CD14-positive monocyte (primary cell): ENCODE results near the gene RING1. TPM values are rescaled to one million over a fixed set of nuclear protein-coding genes. Genes with fewer than 3 reads are reported as not detected.

Source experiments
- DNase-seq, 3 donors: peaks; one replicate each; pipeline ENCODE4 v3.0.0-alpha.2; 2011 to 2022
- H2AFZ ChIP-seq: 2 replicates; pipeline ENCODE4 v1.6.0; 2012; ENCODE audit warnings: mild to moderate bottlenecking, low read depth, low read length, inconsistent platforms; ENCODE audit not compliant: insufficient read depth, poor library complexity, severe bottlenecking
- H3K27ac ChIP-seq, 2 donors: 1 replicate in 1 of 2; 2 replicates in 1 of 2; pipeline ENCODE4 v1.5.1; 2012 to 2013; ENCODE audit warnings: low read length in 2 of 2, control low read depth in 1 of 2, inconsistent platforms in 1 of 2, low read depth in 1 of 2, mild to moderate bottlenecking in 1 of 2
- H3K27me3 ChIP-seq, 2 donors: one replicate each; pipeline versions ENCODE4 v1.6.0 to v1.6.1; 2011 to 2013; ENCODE audit warnings: low read length in 2 of 2; ENCODE audit not compliant: control insufficient read depth in 2 of 2, insufficient read depth in 2 of 2
- H3K36me3 ChIP-seq, 2 donors: replicated peaks in 1 of 2; 1 replicate in 1 of 2; 2 replicates in 1 of 2; pipeline versions ENCODE4 v1.5.1 to v1.6.1; 2012 to 2013; ENCODE audit warnings: low read length in 2 of 2, control low read depth in 1 of 2, inconsistent platforms in 1 of 2, mild to moderate bottlenecking in 1 of 2; ENCODE audit not compliant: insufficient read depth in 2 of 2, control insufficient read depth in 1 of 2
- H3K4me1 ChIP-seq, 2 donors: 1 replicate in 1 of 2; 2 replicates in 1 of 2; pipeline versions ENCODE4 v1.5.1 to v1.6.1; 2012 to 2013; ENCODE audit warnings: low read length in 2 of 2, control low read depth in 1 of 2, inconsistent platforms in 1 of 2, mild to moderate bottlenecking in 1 of 2, moderate library complexity in 1 of 2; ENCODE audit not compliant: insufficient read depth in 2 of 2, control insufficient read depth in 1 of 2
- H3K4me2 ChIP-seq: replicated peaks from 2 replicates; pipeline ENCODE3; 2012; ENCODE audit warnings: low read length, moderate library complexity, mild to moderate bottlenecking; ENCODE audit not compliant: poor library complexity, severe bottlenecking; ENCODE audit errors: extremely low read depth
- H3K4me3 ChIP-seq, 3 experiments: fragments of 200-600 bp in 1 of 3; sonication (generic) in 1 of 3; replicated peaks in 1 of 3; 1 replicate in 2 of 3; 2 replicates in 1 of 3; pipeline ENCODE4 v1.5.1; 2011 to 2013; ENCODE audit warnings: low read length in 3 of 3, mild to moderate bottlenecking in 3 of 3, control low read depth in 2 of 3, low read depth in 2 of 3, inconsistent platforms in 1 of 3, moderate library complexity in 1 of 3
- H3K79me2 ChIP-seq: 2 replicates; pipeline ENCODE4 v1.6.0; 2012; ENCODE audit warnings: mild to moderate bottlenecking, control low read depth, inconsistent platforms, low read length, moderate library complexity; ENCODE audit not compliant: insufficient read depth
- H3K9ac ChIP-seq: 2 replicates; pipeline ENCODE4 v1.6.0; 2017; ENCODE audit warnings: low read length, mild to moderate bottlenecking; ENCODE audit not compliant: insufficient read depth, poor library complexity, severe bottlenecking
- H3K9me3 ChIP-seq, 2 donors: replicated peaks in 1 of 2; 1 replicate in 1 of 2; 2 replicates in 1 of 2; pipeline versions ENCODE4 v1.5.1 to v1.6.1; 2012 to 2013; ENCODE audit warnings: low read length in 2 of 2, control low read depth in 1 of 2; ENCODE audit not compliant: control insufficient read depth in 1 of 2, insufficient read depth in 1 of 2
- H4K20me1 ChIP-seq: 2 replicates; pipeline ENCODE4 v1.6.0; 2012; ENCODE audit warnings: mild to moderate bottlenecking, low read length, control low read depth, moderate library complexity; ENCODE audit not compliant: insufficient read depth
- H3K27ac Mint-ChIP-seq, 7 donors: one replicate each; pipeline ENCODE4 v1.8.0; 2020; ENCODE audit warnings: mild to moderate bottlenecking in 7 of 7, mixed read lengths in 7 of 7, moderate library complexity in 6 of 7, inconsistent platforms in 2 of 7
- H3K27me3 Mint-ChIP-seq, 3 donors: one replicate each; pipeline ENCODE4 v1.8.0; 2021 to 2022; ENCODE audit warnings: low read depth in 3 of 3, mild to moderate bottlenecking in 3 of 3, mixed read lengths in 3 of 3, moderate library complexity in 3 of 3, inconsistent platforms in 1 of 3
- H3K36me3 Mint-ChIP-seq, 2 donors: one replicate each; pipeline ENCODE4 v1.8.0; 2020; ENCODE audit warnings: mixed read lengths in 2 of 2, inconsistent platforms in 1 of 2, mild to moderate bottlenecking in 1 of 2
- H3K4me1 Mint-ChIP-seq: one replicate; pipeline ENCODE4 v1.8.0; 2020; ENCODE audit warnings: mild to moderate bottlenecking, mixed read lengths
- H3K4me3 Mint-ChIP-seq, 2 donors: one replicate each; pipeline ENCODE4 v1.8.0; 2020; ENCODE audit warnings: mild to moderate bottlenecking in 2 of 2, mixed read lengths in 2 of 2, moderate library complexity in 1 of 2
- H3K9me3 Mint-ChIP-seq, 7 donors: one replicate each; pipeline ENCODE4 v1.8.0; 2020 to 2022; ENCODE audit warnings: mixed read lengths in 7 of 7, mild to moderate bottlenecking in 6 of 7, moderate library complexity in 6 of 7, inconsistent platforms in 2 of 7
- WGBS: methylation state at CpG from one replicate; pipeline ENCODE4 v1.1.5; 2013; ENCODE audit warnings: missing lambda C conversion rate; ENCODE audit not compliant: insufficient coverage; 5-methylcytosine and 5-hydroxymethylcytosine counted together
- intact Hi-C, 2 donors: fragments of 100-400 bp; cut with micrococcal nuclease; formaldehyde crosslinking; loops; one replicate each; pipeline versions ENCODE4 v1.15.0 to v1.15.1; 2023
- polyA plus RNA-seq, 3 donors: library from polyadenylated mRNA; depleted of rRNA in 1 of 3; unstranded in 2 of 3; stranded (reverse) in 1 of 3; fragments of 300-500 nt in 2 of 3; fragments of >200 nt in 1 of 3; fragmentation: Illumina TruSeq in 2 of 3; gene quantifications; 1 replicate in 2 of 3; 2 replicates in 1 of 3; pipeline ENCODE4 v1.2.3, GENCODE V29; 2012 to 2021
- TF ChIP-seq, protein P1 (sequence below): fragments of 200-600 bp; IDR thresholded peaks from one replicate; pipeline ENCODE4 v1.8.0; 2022; ENCODE audit warnings: antibody characterized with exemption, mild to moderate bottlenecking

The RING1 gene
- polyA plus RNA-seq, 3 donors: 4.6 to 27.9 (median 5.7) TPM

DNA sequence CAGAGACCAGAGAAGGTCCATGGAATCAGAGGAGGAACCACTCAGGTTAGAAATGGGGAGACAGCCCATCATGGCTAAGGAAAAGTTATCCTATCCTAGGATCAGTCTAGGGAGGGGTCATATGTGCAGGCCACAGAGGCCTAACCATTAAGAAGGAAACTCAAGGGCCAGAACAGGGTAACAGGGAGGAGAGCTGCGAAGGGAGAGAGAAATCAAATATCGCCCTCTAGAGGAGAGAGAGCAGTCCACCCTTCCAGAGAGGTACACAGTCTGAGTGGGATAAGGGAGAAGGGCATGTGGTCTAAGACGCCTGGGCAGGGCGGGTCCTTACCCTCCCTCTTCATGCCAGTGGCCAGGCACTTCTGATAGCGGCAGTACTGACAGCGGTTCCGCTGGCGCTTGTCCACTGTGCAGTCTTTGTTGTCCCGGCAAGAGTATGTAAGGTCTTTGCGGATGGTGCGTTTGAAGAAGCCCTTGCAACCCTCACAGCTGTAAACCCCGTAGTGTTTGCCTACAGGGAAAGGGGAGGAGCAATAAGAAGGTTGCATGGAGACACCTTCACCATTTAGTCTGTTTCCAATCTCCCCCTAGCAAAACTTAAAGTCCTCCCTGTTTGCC lies 10.8 kb upstream of the RING1 start:
- H3K36me3 Mint-ChIP-seq: peaks cover 51 to 56% of the 10 kb centered on the region in 2 donors
- TF ChIP-seq, protein P1, sequence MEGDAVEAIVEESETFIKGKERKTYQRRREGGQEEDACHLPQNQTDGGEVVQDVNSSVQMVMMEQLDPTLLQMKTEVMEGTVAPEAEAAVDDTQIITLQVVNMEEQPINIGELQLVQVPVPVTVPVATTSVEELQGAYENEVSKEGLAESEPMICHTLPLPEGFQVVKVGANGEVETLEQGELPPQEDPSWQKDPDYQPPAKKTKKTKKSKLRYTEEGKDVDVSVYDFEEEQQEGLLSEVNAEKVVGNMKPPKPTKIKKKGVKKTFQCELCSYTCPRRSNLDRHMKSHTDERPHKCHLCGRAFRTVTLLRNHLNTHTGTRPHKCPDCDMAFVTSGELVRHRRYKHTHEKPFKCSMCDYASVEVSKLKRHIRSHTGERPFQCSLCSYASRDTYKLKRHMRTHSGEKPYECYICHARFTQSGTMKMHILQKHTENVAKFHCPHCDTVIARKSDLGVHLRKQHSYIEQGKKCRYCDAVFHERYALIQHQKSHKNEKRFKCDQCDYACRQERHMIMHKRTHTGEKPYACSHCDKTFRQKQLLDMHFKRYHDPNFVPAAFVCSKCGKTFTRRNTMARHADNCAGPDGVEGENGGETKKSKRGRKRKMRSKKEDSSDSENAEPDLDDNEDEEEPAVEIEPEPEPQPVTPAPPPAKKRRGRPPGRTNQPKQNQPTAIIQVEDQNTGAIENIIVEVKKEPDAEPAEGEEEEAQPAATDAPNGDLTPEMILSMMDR: peak; percentile 78
- H4K20me1 ChIP-seq: peaks cover 68% of the 10 kb centered on the region
- peaks cover 43% of the 10 kb centered on the region for H3K79me2 ChIP-seq
- peaks cover 57% of the 10 kb centered on the region for H3K4me1 Mint-ChIP-seq
- peaks cover 33 to 43% of the 10 kb centered on the region in 2 donors for H3K4me1 ChIP-seq
- H3K27me3 Mint-ChIP-seq: peaks cover 7 to 14% (median 13%) of the 10 kb centered on the region in 3 donors
- intact Hi-C loops: loop anchor here in 1 of 2 donors (10.0 kb wide), 1 partner anchor 47 kb away; no protein-coding TSS in a partner anchor
- no peak overlapping the region for H2AFZ ChIP-seq
- peak; percentile 41 to 64 (median 57) for DNase-seq
- no peak overlapping the region for H3K9ac ChIP-seq
- H3K9me3 ChIP-seq: no peaks in the 10 kb centered on the region
- no peak overlapping the region for H3K27ac ChIP-seq
- peak overlapping the region in 3 of 7 donors; percentile 22 to 84 (median 77) for H3K27ac Mint-ChIP-seq
- H3K4me3 Mint-ChIP-seq: no peak overlapping the region
- peaks cover 44 to 47% of the 10 kb centered on the region in 2 donors for H3K36me3 ChIP-seq
- 70% methylated on average over 2 of the region's 12 CpGs for WGBS
- peaks cover 0 to 4% (median 1%) of the 10 kb centered on the region in 7 donors for H3K9me3 Mint-ChIP-seq
- no peak overlapping the region for H3K4me2 ChIP-seq
- peaks cover 5 to 13% of the 10 kb centered on the region in 2 donors for H3K27me3 ChIP-seq
- H3K4me3 ChIP-seq: no peak overlapping the region

DNA sequence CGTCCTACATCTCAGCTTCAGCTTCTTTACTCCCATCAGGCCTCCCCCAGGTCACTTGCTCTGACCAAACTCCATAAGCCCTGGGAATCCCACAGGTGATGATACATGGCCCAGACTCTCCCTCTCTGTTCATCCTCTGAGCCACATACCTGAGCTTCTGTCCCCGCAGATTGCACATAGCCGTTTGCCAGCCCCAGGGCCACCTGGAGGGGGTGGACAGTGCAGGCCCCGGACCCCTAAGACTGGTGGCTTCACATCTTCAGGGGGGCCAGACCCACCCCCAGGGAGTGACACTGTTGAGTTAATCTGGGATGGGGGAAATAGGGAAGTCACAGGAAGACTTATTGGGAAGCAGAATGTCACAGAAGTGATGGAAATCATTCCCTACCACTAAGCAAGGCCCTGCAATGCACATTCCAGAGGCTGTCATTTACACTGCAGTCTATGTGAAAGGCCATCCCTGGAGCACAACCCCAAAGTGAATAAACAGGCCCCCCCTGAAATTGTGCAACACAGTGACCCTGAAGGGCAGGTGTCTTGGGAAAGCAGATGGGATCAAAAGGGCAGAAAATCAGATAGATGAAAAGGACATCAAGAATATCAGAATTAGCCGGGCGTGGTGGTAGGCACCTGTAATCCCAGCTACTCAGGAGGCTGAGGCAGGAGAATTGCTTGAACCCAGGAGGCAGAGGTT lies 10.0 kb upstream of the RING1 start:
- Histone ChIP-seq H3K79me2 (peaks cover 50% of the 10 kb centered on the region), H4K20me1 (peaks cover 68% of the 10 kb centered on the region), H2AFZ (no peak overlapping the region), H3K4me1 (peaks cover 28 to 35% of the 10 kb centered on the region in 2 donors), H3K27me3 (peaks cover 0 to 8% of the 10 kb centered on the region in 2 donors), H3K9me3 (no peaks in the 10 kb centered on the region), H3K4me2 (no peak overlapping the region), H3K36me3 (peaks cover 52 to 55% of the 10 kb centered on the region in 2 donors), H3K9ac (no peak overlapping the region), H3K27ac (no peak overlapping the region), H3K4me3 (no peak overlapping the region)
- Mint-ChIP-seq H3K4me1 (peaks cover 55% of the 10 kb centered on the region), H3K4me3 (no peak overlapping the region), H3K27me3 (peaks cover 2 to 8% (median 6%) of the 10 kb centered on the region in 3 donors), H3K9me3 (peaks cover 0 to 3% (median 0%) of the 10 kb centered on the region in 7 donors), H3K36me3 (peaks cover 58 to 64% of the 10 kb centered on the region in 2 donors), H3K27ac (peak overlapping the region in 5 of 7 donors; percentile 15 to 84 (median 46))
- DNase-seq: no peak
- intact Hi-C loops: loop anchor here in 1 of 2 donors (10.0 kb wide), 1 partner anchor 46 kb away; no protein-coding TSS in a partner anchor
- TF ChIP-seq, protein P1: no peak
- 86% methylated on average over 1 of the region's 6 CpGs for WGBS
